ENCODE measurements around the gene SMPDL3B. TPM values are rescaled to one million over a fixed set of nuclear protein-coding genes. Genes with fewer than 3 reads are reported as not detected.

The SMPDL3B gene
- total and polyA plus RNA-seq, 9 donors: 0.06 to 2.1 (median 0.13) TPM; not detected in 1

Other genes with a start within 250 kb of the SMPDL3B start
- 23.3 TPM for gene FAM76A, start 209.0 kb upstream of the SMPDL3B start, total RNA-seq
- 10 to 100 TPM; 12.9 to 26.6 (median 17.9) TPM for gene FAM76A, start 209.0 kb upstream of the SMPDL3B start, polyA plus RNA-seq (ENCODE audit: insufficient read depth in 1 of 8, insufficient read length in 8 of 8, low replicate concordance in 1 of 8)
- gene STX12, start 161.8 kb upstream of the SMPDL3B start, total RNA-seq: 30.2 TPM
- gene STX12, start 161.8 kb upstream of the SMPDL3B start, polyA plus RNA-seq (ENCODE audit: insufficient read depth in 1 of 8, insufficient read length in 8 of 8, low replicate concordance in 1 of 8): 10 to 100 TPM; 24.4 to 33.9 (median 27.4) TPM
- gene PPP1R8, start 104.2 kb upstream of the SMPDL3B start, total RNA-seq: 33.6 TPM
- 10 to 100 TPM; 27.8 to 43.3 (median 32.0) TPM for gene PPP1R8, start 104.2 kb upstream of the SMPDL3B start, polyA plus RNA-seq (ENCODE audit: insufficient read depth in 1 of 8, insufficient read length in 8 of 8, low replicate concordance in 1 of 8)
- gene THEMIS2, start 62.5 kb upstream of the SMPDL3B start, total RNA-seq: 3.1 TPM
- 1 to 10 TPM; 2.8 to 5.8 (median 3.2) TPM for gene THEMIS2, start 62.5 kb upstream of the SMPDL3B start, polyA plus RNA-seq (ENCODE audit: insufficient read depth in 1 of 8, insufficient read length in 8 of 8, low replicate concordance in 1 of 8)
- 44.4 TPM for gene RPA2, start 20.4 kb upstream of the SMPDL3B start, total RNA-seq
- gene RPA2, start 20.4 kb upstream of the SMPDL3B start, polyA plus RNA-seq (ENCODE audit: insufficient read depth in 1 of 8, insufficient read length in 8 of 8, low replicate concordance in 1 of 8): 10 to 100 TPM; 40.1 to 58.9 (median 44.7) TPM
- gene XKR8, start 25.0 kb downstream of the SMPDL3B start, total RNA-seq: 2.3 TPM
- gene XKR8, start 25.0 kb downstream of the SMPDL3B start, polyA plus RNA-seq (ENCODE audit: insufficient read depth in 1 of 8, insufficient read length in 8 of 8, low replicate concordance in 1 of 8): 1 to 10 TPM; 7.4 to 8.6 (median 8.0) TPM
- 14.0 TPM for gene EYA3, start 153.6 kb downstream of the SMPDL3B start, total RNA-seq
- gene EYA3, start 153.6 kb downstream of the SMPDL3B start, polyA plus RNA-seq (ENCODE audit: insufficient read depth in 1 of 8, insufficient read length in 8 of 8, low replicate concordance in 1 of 8): 10 to 100 TPM; 14.3 to 20.2 (median 16.6) TPM
- 1.6 TPM for gene PTAFR, start 241.7 kb downstream of the SMPDL3B start, total RNA-seq
- 1 to 10 TPM; 1.7 to 2.4 (median 2.2) TPM for gene PTAFR, start 241.7 kb downstream of the SMPDL3B start, polyA plus RNA-seq (ENCODE audit: insufficient read depth in 1 of 8, insufficient read length in 8 of 8, low replicate concordance in 1 of 8)